DMS153 (cell line): ENCODE measurements around the gene WWC2.
A peak's percentile ranks its signal among the peaks of the same experiment; 100 is the strongest.

Experiments
- DNase-seq: peaks from one replicate; lab custom pipeline; 2025; lab: John Stamatoyannopoulos, UW

Gene WWC2

DNA sequence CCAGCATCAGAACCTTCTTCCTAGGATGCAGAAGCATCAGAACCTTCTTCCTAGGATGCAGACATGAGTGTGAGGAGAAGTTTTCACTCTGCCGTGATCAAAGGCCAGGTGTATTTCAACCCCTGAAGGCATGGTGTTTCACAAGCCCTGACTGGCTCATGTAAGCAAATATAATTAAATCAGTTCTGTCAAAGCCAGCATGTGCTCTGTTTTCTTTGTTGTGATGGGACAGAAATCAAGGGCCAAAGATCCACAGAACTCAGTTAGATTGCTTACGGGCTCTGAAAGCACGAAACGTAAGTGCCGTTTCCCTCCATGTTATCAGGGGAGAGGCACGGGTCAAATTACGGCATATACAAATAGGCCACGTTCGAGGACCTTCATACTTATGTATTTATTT, 255.2 kb downstream of the WWC2 start:
- DNase-seq, result peak; percentile 32

DNA sequence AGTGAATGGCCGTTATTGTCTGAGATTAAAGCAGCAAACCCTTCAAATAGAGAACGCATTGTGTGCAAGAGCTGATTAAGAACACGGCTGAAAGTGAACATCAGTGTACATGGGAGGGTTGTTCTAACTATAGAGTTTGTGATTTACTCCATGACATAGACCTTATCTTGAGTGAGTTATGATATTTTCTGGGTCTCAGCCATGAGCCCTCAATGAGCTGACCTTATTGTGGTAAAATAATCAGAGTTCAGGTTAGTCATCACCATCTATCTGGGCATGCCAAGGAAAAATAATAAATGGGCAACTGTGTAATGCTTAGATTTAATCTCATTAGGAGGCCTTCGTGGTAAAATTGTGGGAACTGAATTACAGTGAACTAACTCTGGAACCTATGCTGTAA, 256.3 kb downstream of the WWC2 start:
- peak; percentile 51 for DNase-seq

DNA sequence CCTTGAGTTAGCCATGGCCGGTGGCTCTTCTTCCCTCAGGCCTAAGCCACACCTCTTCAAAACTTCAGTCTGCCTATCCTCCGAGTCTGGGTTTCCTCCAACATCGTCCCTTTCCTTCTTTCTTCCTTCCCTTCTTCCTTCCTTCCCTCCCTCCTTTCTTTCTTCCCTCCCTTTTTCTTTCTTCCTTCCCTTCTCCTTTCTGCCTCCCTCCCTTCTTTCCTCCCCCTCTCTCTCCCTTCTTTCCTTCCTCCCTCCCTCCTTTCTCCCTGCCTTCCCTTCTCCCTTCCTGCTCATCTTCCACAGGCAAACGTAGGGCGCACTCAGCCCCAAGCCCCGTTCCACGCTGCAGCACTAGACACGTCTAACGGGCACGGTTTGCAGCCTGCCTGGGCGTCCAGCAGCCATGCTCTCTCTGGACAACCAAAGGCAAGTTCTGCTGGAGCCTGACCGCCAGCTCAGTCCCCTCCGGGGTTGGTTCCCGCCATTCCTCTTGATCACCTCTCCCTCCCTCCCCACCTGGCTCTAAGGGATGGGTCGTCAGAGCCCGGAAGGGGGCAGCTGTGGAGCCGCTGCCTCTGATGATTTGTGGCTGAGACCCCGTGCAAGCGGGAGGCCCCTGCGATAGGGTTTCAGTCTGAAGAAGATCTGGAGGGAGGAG, 257.2 kb downstream of the WWC2 start:
- DNase-seq, result no peak

- peak; percentile 60 for DNase-seq
Observed at GRCh38 chr4:183356931-183357675, 258.0 kb downstream of the WWC2 start.

DNA sequence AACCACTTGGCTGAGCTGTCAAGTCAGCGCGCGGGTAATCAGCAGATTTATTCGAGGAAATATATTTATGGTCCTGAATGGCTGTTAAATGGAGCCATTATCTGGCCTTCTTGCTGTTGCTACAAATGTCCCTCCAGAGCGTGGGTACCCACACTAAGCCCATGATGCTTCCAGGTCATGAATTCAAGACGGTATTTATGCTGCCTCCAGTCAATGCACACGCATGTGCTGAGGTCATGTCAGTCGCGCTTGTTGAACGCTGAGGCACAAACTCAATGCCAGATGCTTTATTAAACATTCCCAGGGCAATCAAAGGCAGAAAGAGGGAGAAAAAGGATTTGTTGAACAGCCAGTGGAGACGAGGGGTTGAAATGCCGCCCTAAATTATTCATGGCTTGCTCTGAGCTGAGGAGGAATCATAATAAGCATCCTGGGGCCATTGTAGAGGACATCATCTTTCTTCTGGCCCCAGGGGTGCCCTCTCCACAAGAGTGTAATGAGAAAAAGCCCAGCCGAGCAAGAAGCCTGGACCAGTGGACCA, 259.2 kb downstream of the WWC2 start:
- DNase-seq, result no peak

GRCh38 chr4:183360161-183360919, 261.3 kb downstream of the WWC2 start:
- no peak for DNase-seq

DNA sequence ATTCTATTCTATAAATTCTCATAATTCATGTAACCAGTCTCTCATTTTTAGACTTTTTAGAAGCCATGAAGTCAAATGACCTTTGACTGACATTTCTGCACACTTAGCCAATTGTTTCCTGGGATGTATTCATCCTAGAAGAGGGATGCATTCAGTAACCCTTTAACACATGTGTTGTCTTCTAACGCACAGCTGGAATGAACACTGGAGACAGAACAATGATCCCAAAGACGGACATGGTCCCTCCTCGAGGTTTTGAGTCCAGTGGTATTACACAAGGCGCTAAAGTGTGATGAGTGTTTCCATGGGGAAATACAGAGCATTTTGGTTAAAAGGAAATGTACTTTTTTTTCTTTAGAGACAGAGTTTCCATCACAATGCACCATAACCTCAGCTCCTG, 263.0 kb downstream of the WWC2 start:
- no peak for DNase-seq

DNA sequence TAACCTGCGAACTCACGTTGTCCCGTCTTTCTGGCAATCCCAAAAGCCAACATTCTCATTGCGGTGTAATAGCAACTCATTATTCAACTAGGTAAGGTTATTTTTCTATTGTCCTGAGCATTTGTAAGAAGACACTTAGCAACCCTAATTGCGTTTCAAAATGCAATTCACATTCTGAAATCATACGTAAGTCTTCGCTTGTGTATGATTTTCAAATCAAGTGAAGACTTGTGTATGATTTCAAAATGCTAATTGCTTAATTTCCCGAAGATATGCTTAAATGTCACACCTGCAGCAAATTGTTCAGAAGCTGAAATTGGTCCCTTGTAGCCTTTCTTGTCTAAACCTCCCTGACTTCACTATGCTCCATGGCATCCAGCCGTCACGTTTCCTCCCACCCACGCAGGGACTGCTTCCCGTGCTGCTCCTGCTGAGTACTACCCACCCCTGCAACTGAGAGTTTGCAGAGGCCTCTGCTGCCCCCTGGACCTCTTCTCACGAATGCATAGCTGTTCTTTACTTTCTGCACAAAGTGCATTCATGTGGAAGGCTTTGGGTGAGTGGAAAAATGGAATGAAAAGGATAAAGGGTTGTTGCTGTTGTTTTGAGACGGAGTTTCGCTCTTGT, 264.0 kb downstream of the WWC2 start:
- no peak for DNase-seq

DNA sequence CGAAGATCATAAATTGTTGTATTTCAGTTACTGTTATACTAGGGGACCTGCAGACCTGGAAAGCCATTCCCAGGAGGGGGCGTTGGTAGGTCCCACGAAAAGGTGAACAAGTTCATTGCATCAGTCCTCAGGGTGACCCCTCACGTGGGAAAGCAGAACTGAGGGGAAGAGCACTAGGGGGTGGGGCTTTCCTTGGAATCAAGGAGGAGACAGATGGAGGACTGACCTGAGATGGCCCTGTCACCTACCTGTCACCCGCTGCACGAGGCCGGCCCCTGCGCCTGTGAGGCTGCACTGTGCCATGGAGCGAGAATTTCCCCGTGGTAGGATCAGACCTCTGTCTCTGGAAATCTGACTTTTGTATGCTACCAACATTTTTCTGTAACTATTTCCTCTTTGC, 265.0 kb downstream of the WWC2 start:
- no peak for DNase-seq

GRCh38 chr4:183366206-183366835, 267.3 kb downstream of the WWC2 start:
- DNase-seq, result no peak

DNA sequence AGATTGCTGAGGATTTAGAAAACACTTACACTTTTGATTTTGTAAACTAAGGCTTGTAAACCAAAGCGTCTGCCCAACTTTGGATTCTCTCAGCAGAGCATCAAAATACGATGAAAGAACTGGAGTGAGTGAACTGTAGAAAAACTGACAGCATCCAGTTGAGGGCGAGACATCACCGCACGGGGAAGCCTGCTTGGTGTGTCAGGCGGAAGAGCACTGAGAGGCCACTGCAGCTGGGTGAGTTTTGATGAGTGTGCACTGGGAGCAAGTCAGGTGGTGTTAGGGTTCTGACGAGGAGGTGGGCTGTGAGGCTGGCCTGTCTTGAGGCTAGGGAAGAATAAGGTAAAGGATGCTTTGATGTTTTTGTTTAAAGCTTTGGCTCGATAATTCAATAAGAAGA, 270.0 kb downstream of the WWC2 start:
- no peak for DNase-seq
